ENCODE results near the gene SLU7.

SLU7 gene

GRCh38 chr5:160463740-160464465 lies 45.0 kb upstream of the SLU7 start:
- no peak for DNase-seq (ENCODE audit: low read depth)
- no peak overlapping the region for H3K4me3 ChIP-seq (ENCODE audit: low read depth, low read length)
- TF ChIP-seq, protein P1, sequence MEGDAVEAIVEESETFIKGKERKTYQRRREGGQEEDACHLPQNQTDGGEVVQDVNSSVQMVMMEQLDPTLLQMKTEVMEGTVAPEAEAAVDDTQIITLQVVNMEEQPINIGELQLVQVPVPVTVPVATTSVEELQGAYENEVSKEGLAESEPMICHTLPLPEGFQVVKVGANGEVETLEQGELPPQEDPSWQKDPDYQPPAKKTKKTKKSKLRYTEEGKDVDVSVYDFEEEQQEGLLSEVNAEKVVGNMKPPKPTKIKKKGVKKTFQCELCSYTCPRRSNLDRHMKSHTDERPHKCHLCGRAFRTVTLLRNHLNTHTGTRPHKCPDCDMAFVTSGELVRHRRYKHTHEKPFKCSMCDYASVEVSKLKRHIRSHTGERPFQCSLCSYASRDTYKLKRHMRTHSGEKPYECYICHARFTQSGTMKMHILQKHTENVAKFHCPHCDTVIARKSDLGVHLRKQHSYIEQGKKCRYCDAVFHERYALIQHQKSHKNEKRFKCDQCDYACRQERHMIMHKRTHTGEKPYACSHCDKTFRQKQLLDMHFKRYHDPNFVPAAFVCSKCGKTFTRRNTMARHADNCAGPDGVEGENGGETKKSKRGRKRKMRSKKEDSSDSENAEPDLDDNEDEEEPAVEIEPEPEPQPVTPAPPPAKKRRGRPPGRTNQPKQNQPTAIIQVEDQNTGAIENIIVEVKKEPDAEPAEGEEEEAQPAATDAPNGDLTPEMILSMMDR (IDR thresholded peaks at IDR 0.05; ENCODE audit: insufficient read depth, low read depth, low read length, missing control alignments), result no peak

DNA sequence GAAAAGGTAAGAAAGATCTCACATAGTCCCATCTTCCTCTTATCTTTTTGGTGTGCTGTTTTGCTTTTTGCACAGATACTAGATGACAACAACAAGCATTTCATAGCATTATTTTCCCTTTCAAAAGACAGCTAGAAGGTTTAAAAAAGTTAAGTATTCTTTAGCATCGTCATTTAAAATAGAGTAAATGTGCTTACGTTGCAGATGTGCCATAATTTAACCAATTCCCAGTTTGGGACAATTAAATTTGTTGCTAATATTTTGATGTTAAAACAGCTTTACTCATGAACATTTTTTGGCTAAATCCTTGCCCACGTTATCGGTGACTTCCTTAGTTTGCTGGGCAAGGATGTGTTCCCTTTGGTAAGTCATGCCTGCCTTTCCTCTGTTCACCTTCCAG lies 44.3 kb upstream of the SLU7 start:
- no peak overlapping the region for H3K4me3 ChIP-seq (ENCODE audit: low read depth, low read length)
- no peak for DNase-seq (ENCODE audit: low read depth)
- TF ChIP-seq, protein P1 (IDR thresholded peaks at IDR 0.05; ENCODE audit: insufficient read depth, low read depth, low read length, missing control alignments), result no peak

DNA sequence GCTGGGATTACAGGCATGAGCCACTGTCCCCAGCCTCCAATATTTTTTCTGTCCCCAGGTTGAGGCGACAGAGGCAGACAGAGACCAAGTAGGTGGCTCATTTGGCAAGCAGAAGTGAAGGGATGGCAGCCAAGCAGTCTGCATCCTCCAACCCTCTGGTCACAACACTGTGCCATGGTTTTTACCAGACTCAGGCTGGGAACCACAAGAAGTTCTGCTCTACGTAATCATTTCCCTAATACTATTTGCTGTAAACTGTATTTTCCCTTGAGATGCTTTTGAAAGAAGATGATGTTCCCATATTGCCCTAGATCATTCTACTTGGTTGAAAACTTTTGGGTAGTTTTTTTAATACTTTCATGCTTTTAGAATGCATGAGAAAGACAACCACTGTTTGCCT lies 43.3 kb upstream of the SLU7 start:
- peak; percentile 62 for DNase-seq (ENCODE audit: low read depth)
- no peak overlapping the region for H3K4me3 ChIP-seq (ENCODE audit: low read depth, low read length)
- TF ChIP-seq, protein P1 (IDR thresholded peaks at IDR 0.05; ENCODE audit: insufficient read depth, low read depth, low read length, missing control alignments), result no peak

DNA sequence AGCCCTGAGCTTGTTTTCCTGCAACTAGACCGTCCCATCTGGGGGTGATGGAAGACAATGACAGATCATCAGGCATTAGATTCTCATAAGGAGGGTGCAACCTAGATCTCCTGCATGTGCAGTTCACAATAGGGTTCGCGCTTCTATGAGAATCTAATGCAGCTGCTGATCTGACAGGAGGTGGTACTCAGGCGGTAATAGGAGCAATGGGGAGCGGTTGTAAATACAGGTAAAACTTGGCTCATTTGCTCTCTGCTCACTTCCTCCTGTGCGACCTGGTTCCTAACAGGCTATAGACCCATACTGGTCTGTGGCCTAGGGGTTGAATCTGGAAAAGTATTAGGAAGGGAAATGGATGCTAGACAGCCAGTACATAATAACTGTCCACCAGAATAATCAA lies 42.5 kb upstream of the SLU7 start:
- DNase-seq (ENCODE audit: low read depth), result no peak
- TF ChIP-seq, protein P1 (IDR thresholded peaks at IDR 0.05; ENCODE audit: insufficient read depth, low read depth, low read length, missing control alignments), result no peak
- no peak overlapping the region for H3K4me3 ChIP-seq (ENCODE audit: low read depth, low read length)

DNA sequence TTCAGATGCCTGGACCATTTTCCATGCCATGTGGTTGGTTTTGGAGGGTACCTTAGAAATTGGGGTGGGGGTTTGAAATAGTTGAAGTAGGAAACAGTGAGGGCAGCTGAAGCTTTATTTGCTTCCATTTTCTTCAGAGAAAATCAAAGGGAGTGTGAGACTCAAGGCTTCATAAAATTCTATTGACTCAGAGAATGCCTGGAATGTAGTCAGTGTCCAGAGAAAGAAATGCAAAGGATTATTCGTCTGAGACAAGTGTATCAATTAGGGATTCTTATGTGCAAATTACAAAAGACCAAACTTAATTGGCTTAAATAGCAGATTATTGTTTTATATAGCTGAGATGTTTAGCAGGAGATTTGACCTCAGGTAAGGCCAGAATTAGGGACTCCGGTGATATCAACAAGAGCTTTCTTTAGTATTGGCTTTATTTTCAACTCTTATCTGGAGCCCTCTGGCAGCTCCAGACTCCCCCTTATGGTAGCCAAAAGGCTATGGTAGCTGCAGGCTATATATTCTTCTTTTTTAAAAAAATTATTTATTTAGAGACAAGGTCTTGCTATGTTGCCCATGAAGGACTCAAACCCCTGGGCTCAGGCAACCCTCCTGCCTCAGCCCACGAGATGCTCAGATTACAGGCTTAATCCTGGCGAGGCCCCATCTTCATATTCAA lies 41.6 kb upstream of the SLU7 start:
- TF ChIP-seq, protein P1 (IDR thresholded peaks at IDR 0.05; ENCODE audit: insufficient read depth, low read depth, low read length, missing control alignments), result peak; percentile 27
- no peak overlapping the region for H3K4me3 ChIP-seq (ENCODE audit: low read depth, low read length)
- DNase-seq (ENCODE audit: low read depth), result no peak

DNA sequence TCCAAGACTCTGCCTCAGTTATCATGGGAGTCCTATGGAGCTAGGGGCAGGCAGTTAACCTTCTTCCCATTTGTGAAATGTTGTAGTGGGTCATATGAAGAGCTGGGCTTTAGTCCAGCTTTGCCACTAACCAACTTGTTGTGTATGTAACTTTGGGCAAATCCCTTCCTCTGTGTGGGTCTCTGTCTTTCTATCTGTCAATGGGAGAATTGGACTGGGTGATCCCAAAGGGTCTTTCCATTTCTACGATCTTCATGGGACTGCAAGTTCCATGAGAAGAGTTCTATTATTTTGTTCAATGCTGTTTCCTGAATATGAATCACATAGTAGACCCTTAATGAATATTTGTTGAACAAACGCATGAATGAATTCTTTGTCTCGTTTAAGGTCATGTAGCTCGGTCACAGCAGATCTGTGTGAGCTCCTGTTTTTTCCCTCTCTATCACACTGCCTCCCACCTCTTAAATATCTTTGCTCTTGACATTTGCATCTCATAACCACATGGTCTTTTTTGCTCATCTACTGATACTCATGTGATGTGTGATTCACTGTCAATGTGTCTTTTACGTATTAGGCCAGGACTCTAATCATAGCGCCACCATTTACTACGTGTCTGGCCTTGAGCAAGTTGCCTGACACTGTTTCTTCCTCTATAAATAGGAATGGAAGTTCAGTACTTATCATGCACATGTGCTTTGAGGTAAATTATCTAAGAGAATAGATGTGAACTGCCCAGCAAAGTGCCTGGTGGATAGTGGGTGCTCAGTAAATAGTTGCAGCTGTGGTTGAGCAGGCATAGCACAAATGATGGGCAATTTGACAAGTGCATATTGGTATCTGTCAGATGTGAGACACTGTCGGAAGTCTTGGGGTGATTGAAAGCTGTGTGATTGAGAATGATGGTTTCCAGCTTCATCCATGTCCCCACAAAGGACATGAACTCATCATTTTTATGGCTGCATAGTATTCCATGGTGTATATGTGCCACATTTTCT lies 40.2 kb upstream of the SLU7 start:
- H3K4me3 ChIP-seq (ENCODE audit: low read depth, low read length), result no peak overlapping the region
- TF ChIP-seq, protein P1 (IDR thresholded peaks at IDR 0.05; ENCODE audit: insufficient read depth, low read depth, low read length, missing control alignments), result no peak
- DNase-seq (ENCODE audit: low read depth), result peak; percentile 72

Measured in GM12865 (cell line).